GM18499 (cell line): ENCODE results near the gene GOLGA6L10.
"Not testable (repeated sequence)": the region's sequence is repeated elsewhere in the genome, so short reads cannot be mapped to it uniquely, and the experiment has no call there.

Experiments
- ATAC-seq: cut with Tn5 transposase; IDR thresholded peaks from one replicate; pipeline ENCODE4 v1.9.1; 2021; ENCODE audit warnings: moderate number of reproducible peaks; ENCODE audit not compliant: insufficient read depth, unreplicated experiment

The GOLGA6L10 gene

DNA sequence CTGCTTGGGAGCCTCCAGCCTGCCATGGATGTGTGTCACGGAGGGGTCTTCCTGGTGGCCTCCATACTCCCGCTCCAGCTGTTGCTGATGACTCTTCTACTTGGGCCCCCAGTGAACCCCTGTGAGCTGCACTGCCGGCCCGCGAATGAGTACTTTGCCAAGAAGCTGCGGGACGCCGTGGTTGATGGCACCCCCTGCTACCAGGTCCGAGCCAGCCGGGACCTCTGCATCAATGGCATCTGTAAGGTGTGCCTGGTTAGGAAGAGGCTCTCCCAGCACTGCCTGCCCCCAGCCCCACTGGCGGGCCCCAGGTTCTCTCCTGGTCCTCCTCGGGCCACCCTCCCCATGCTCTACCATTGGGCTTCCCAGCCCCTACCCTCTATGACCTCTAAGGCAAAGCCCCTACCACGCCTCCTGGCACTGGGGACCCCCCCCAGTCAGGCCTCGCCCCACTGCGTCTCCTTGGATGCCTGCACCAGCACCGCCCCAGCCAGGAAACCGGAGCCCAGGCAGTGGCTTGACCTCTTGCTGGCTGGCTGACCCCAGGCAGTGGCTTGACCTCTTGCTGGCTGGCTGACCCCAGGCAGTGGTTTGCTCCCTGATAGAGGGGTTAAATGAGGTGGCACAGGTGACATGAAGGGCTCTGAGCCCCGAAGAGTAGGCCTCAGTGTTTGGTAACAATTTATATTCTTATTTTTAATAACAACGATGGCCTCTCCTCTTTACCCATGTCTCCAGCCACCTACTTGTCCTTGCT, 29.6 kb downstream of the GOLGA6L10 start:
- ATAC-seq = not testable (repeated sequence)

DNA sequence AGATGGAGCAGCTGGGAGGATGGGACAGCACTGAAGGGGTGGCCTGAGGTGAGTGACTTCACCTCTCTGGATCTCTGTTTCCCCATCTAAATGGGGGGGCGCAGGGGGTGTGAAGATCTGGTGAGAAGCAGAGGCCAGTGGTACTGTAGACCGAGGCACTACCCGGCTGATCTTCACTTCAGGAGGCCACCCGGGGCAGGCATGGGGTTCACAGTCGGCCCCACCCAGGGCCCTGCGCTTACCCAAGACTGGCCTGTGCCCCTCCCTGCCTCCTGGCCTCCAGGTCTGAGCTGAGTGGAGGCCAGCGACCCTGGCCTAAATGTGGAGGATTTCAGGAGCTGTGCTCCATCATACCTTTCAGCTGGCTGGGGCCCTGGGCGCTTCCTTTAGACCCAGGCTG, 31.0 kb downstream of the GOLGA6L10 start:
- ATAC-seq = not testable (repeated sequence)

DNA sequence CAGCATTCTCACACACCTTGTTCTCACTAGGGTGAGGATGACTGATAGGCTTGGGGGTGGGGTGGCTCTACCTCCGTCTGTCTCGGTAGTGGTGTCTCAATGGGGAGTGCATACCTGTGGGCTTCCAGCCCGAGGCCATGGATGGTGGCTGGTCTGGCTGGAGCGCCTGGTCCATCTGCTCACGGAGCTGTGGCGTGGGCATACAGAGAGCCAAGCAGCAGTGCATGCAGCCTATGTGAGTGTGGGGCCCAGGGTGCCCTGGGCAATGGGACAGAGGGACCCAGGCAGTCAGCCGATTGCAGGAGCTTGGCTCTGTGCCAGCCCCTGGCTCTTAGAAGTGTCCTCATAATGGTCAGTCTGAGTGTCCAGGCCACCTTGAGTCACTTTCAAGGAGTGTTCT, 31.8 kb downstream of the GOLGA6L10 start:
- ATAC-seq = not testable (repeated sequence)

DNA sequence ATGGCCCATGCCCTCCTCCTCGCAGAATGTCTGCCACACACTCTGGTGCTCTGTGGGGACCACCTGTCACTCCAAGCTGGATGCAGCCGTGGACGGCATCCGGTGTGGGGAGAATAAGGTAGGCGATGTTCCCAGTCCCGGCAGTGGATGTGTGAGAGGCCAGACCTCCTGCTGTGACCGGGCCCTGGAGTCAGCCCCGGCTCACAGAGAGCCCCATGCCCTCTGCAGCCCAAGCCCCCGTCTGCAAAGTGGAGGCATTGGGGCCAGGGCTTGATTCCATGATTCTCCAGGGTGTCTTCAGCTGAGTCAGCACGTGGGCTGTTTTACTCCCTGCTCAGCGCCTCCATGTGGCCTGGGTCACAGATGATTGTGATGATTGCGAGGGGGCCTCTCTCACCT, 32.2 kb downstream of the GOLGA6L10 start:
- no peak for ATAC-seq

DNA sequence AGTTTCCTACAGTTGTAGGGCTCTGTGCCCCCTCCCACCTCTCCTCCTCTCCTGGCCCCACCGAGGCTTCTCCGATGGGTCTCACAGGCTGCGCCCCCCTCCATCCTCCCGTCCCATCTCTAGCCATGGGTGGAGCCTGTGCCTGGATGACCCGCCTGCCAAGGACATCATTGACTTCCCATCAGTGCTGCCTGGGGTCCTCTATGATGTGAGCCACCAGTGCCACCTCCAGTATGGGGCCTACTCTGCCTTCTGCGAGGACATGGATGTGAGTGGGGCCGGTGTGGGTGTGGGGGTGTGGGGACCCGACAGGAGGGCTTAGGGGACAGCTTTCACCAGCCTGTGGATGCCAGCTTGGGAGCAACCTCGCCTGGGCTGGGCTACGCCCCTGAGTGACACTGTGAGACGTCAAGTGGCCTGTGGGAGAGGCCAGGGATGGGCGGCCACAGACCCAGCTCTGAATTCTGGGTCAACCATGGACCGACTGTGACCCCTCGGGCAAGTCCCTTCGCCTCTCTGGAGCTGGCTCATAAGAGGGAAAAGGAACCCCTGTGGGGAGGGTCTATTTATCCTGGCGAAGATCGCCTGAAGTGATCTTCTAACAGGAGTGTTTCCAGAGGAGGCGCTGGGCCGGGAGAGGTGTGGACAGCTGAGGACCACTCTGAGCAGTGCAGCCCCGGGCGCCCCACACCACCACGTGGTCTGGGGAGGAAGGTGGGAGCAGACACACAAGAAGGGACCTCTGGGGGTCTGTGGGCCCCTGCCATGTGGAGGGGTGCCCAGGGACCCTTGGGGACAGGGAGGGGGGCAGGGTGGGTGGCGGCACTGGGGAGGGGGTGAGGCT, 32.8 kb downstream of the GOLGA6L10 start:
- ATAC-seq = not testable (repeated sequence)

DNA sequence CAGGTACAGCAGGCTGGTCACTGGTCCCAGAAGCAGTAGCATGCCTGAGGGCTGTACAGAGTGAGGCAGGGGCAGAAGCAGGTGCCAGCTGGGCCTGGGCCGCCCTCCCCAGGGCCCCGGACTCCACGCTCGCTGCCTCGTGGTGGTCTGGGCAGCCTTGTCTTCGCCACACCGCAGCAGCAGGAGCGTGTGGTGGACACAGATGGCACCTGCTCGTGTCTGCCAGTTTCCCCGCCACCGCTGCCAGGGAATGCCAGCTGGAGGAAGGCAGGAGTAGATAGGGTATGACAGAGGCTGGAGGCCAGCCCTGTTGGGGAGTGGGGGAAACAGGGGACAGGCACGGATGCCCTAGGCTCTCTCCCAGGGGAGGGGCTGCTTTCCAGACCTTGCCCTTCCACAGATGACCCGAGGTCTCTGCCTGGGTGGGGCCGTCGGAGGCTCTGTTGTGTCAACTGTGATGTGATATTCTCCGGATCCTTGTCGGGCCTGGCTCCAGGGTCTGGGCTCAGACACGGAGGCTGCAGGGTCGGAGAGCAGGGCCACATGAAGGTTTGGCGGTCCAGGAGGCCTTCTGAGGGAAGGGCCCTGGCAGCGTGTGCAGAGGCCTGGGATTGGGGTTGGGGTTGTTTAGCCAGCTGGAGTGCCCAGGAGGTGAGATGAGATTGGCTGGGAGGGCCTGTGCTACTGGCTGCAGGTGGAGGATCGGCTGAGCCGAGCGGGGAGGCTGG, 33.6 kb downstream of the GOLGA6L10 start:
- no peak for ATAC-seq

DNA sequence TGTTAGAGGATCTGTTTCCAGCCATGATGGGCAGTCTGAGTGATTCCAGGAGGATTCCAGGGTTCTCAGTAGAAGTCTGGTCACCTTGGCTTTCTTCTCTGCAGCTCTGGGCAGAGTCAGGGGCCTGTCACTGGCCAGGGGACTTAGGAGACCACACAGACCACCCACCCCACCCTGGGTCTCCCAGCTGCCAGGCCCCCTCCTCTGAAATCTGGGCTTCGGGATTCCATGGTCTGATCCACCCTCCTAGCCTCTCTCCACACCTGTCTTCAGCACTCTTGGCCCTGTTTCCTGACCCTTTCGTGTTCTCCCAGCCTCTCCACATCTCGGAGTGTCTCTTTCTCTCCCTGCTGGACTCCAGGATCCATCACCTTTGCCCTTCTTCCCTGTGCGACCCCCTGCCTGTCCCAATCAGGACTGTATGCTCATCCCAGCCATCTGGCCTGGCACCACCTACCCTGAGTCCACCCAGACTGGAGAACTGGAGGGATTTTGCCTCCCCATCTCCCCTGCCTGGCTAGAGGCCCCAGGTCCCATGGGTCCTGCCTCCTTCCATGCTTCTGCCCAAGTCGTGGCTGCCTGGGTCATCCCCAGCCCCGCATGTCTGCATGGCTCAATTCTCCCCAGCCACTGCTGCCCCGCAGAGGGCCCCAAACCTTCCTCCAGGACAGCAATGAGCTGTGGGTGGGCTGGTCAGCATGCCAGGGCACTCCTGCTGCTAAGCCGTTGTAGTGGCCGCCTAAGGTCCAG, 34.3 kb downstream of the GOLGA6L10 start:
- ATAC-seq = no peak

DNA sequence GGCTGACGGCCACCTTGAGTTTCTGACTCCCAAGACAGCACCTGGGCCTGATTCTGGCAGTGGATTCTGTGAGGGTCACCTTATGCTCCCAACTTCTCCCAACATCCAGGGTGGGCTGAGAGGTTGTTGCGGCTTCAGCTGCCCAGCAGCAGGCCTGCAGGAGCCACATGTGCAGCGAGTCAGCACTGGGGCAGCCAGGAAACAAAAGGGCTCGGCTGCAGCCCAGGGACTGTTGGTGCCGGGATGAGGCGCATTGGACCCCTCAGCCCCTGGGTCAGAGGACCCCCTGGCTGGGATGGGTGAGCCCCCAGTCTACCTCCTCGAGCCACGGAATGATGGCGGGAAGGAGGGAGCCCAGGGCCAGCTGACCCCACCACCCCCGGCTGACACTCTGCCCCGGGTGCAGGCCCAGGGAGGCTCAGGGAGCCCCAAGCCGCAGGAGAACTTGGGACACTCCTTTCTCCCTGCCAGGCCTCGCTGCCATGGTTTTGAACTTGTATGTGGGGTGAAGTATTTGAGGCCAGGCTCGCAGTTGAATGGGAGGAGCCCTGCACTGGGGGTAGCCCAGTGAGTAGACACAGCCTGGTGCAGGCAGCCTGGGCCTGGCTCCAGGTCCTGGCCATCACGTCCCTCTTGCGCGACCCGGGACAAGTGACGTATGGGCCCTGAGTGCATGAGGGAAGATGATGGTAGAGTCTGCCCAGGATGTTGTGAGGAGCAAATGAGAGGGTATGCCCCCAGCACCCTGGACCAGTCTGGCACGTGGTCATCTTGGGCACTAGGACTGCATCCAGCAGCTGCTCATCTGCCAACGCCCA, 35.1 kb downstream of the GOLGA6L10 start:
- not testable (repeated sequence) for ATAC-seq

DNA sequence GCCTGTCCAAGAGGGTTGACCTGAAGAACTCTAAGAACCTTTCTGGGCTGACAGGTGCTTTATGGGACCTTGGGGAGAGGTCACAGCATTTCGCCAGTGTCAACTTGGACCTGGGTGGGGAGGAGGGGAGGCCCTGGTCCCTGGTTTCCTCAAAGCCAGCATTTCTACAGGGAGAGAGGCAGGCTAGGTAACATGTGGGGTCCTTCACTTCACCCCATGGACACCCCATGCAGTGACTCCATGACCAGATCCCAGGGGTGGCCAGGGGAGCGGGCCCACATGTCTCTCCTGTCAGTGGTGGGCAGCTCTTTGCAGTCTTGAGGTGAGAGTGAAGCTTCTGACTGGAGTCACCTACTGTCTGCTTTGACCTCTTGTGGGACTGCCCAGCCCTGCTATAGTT, 35.8 kb downstream of the GOLGA6L10 start:
- no peak for ATAC-seq

DNA sequence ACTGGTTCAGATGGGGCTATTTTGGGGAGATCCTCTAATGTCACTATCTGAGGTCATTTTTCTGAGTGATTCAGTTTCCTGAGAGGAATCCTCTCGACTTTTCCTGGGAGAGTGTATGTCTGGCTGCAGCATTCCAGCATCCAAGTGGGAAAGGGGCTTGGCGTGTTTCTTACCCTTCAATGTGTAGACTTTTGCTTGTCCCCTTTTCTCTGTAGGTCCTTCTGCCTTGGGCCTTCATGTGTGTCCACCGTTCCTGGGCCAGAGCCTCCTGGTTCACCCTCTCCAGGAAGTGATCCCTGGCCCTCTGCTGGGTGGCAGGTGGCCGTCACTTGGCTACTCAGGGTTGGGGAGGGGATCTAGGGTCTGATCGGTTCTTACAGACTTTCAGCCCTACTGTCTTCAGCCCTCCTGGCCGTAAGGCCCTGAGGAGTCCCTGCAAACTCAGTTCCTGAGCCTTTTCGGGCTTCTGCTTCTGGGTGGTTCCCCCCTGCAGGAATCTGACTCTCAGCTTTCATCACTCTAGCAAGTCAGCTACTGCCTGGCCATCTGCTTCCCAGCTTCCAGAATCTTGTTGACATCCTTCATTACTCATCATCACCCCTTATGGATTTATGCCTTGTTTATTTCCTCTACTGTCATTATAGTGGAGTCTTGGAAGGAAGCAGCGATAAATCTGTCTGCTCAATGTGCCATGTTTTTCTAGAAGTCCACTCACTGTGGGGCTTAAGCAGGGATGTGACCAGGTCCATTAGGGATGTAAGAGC, 36.5 kb downstream of the GOLGA6L10 start:
- ATAC-seq = no peak

DNA sequence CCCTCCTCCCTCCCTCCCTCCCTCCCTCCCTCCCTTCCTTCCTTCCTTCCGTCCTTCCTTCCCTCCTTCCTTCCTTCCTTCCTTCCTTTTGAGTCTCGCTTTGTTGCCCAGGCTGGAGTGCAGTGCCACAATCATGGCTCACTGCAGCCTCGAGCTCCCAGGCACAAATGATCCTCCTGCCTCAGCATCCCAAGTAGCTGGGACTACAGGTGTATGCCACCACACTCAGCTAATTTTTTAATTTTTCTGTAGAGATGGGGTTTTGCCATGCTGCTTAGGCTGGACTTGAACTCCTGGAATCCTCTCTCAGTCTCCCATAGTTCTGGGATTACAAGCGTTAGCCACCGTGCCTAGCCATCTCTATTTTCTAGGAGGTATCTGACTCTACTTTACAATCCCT, 38.0 kb downstream of the GOLGA6L10 start:
- ATAC-seq = not testable (repeated sequence)

DNA sequence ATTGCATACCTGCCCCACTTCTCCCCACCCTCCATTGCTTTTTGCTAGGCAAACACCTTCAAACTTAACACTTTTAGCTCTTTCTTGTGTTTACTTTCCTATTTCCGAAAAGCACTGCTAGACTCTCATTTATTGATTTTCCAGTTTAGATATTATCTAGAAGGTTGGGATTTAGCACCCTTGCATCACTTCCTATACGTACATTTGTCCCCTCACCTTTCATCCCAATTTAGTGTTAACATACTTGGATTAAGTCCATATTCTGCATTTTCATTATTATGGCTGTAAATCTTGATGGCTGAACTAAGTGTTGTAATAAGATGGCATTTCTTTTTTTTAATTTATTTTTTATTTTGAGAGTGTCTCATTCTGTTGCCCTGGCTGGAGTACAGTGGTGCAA, 39.5 kb downstream of the GOLGA6L10 start:
- no peak for ATAC-seq

DNA sequence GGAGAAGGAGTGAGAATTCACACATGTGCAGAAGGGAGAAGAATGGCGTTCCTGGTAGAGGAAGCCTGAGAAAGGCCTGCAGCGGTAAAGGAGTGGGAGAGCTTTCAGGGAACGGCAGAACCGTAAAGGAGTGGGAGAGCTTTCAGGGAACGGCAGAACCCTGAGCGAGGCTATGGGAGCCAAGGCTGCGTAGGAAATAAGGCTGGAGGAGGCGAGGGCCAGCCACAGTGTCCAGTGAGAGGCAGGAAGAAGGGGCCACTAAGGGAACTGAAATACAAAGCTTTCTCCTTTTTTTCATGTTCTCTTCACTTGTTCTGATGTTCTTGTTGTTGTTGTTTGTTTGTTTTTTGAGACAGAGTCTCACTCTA, 41.6 kb downstream of the GOLGA6L10 start:
- ATAC-seq = no peak

DNA sequence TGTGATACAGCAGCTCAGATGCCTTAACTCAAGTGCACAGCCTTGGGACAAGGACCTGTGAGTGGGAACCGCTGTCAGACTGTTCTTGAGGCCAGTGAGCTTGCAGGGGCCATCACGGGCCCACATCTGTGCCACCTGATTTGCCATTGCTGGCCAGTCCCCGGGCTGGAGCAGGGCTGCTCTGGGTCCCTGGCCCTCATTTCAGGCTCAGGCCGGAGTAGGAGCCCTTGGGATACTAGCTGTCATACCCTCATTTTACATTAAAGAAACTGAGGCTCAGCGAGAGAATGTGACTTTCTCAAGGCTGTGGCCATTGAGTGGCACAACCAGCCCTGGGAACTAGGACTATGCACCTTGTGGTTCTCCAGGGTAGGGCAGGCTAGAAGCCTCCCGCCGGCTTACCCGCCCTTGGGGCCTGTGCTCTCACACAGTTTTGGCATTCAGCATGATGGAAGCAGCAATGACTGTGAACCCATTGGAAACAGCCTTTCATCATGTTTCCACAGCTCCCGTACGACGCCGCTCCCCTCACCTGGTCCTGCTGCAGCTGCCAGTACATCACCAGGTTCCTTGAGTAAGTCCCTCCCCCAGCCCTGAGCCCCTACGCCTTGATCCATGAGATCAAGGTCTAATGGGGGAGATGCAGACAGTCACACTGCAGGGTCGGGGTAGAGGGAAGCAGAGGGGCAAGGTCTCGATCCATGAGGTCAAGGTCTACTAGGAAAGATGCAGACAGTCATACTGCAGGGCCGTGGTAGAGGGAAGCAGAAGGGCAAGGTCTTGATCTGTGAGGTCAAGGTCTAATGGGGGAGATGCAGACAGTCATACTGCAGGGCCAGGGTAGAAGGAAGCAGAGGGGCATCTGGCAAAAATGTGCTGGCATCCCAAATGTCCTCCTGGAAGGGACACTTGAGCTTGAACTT, 42.2 kb downstream of the GOLGA6L10 start:
- ATAC-seq = no peak

DNA sequence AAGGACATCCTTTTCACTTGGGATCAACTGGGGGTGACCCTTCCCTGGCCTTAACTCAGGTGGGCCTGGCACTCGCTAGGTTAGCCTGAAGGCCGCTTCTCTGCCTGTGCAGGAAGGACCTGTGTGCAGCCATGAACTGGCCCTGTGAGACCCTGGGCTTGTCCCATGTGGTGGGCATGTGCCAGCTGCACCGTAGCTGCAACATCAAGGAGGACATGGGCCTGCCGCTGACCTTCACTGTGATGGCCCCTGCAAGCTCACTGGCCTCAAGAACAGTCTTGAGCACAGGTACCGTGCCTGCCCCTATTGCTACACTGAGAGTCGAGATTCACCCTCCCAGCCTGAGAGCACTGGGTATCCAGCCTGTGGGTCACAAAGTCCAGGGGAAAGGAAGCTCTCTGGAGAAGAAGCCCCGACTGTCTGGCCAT, 43.6 kb downstream of the GOLGA6L10 start:
- ATAC-seq = no peak

DNA sequence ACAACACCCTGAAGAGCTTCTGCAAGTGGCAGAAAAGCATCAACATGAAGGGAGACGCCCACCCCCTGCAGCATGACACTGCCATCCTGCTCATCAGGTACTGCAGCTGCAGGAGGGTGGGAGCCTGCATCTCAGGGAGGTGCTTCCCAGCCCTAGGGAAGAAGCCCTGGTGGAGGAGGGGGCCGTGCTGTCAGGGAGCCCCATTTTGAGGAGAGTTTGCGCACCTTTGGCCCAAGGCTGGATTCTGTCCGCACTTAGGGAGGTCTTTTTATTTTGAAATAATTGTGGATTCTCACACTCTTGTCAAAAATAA, 44.5 kb downstream of the GOLGA6L10 start:
- ATAC-seq = no peak

DNA sequence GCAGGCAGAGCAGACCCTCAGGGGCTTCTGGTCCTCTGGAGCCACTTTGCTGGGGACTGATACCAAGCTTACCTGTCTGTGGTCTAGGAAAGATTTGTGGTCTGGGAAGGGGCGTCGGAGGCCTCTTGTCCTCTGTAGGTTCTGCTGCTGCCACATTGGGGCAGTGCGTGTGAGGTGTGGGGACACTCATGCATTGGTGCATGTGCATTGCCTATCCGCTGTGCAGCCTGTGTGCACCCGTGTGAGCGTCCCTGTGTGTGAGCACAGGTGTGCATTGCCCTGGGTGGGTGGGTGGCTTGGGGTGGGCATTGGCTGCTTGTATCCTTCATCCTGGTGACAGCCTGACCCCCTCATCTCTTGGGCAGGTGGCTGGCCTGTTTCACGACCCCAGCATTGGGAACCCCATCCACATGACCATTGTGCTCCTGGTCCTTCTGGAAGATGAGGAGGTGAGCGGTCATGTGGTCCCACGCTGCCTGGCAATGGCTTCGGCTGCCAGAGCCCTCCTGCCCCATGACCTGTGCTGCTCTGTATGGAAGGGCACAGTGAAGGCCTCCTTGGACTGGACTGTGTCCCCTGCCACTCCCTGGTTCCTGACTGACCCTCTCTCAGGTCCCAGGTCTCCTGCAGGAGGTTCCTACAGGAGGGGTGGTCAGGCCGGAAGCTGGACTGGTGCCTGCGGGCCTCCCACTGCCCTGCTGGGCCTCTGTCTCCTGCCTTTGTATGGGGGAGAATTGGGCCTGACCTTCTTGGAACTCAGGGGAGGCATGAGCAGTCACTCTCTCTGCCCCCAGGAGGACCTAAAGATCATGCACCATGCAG, 45.1 kb downstream of the GOLGA6L10 start:
- ATAC-seq = no peak
